Keratinocyte (primary cell): ENCODE measurements around the gene PALD1. TPM values are rescaled to one million over a fixed set of nuclear protein-coding genes. Genes with fewer than 3 reads are reported as not detected.

ENCODE experiments used
- DNase-seq: peaks from one replicate; pipeline ENCODE4 v3.0.0-alpha.2; 2011; ENCODE audit warnings: low read depth, missing footprints, low spot score
- FAIRE-seq: peaks from 2 replicates; lab custom pipeline; 2011; peaks lifted over from hg19 to GRCh38; lab: Jason Lieb, UNC
- H2AFZ ChIP-seq: 2 replicates; pipeline ENCODE4 v1.6.0; 2012; ENCODE audit warnings: low read length, control low read depth, inconsistent platforms; ENCODE audit not compliant: control insufficient read depth
- H3K27ac ChIP-seq: 2 replicates; pipeline ENCODE4 v1.5.1; 2011; ENCODE audit warnings: low read length; ENCODE audit not compliant: control insufficient read depth, insufficient read depth
- H3K27me3 ChIP-seq: 3 replicates; pipeline ENCODE4 v1.6.0; 2011; ENCODE audit warnings: low read length; ENCODE audit not compliant: control insufficient read depth, insufficient read depth; ENCODE audit errors: extremely low read depth
- H3K36me3 ChIP-seq, 2 experiments: 2 replicates in 1 of 2; 3 replicates in 1 of 2; pipeline ENCODE4 v1.5.1; 2011; ENCODE audit warnings: low read length in 2 of 2, mild to moderate bottlenecking in 1 of 2; ENCODE audit not compliant: control insufficient read depth in 2 of 2, insufficient read depth in 2 of 2; ENCODE audit errors: extremely low read depth in 1 of 2
- H3K4me1 ChIP-seq: 3 replicates; pipeline ENCODE4 v1.5.1; 2011; ENCODE audit warnings: low read length; ENCODE audit not compliant: control insufficient read depth, insufficient read depth; ENCODE audit errors: extremely low read depth
- H3K4me2 ChIP-seq: 3 replicates; pipeline ENCODE4 v1.6.0; 2011; ENCODE audit warnings: low read depth, low read length; ENCODE audit not compliant: control insufficient read depth, insufficient read depth; ENCODE audit errors: extremely low read depth
- H3K4me3 ChIP-seq, 3 experiments: fragments of 200-600 bp in 1 of 3; sonication (generic) in 1 of 3; 2 replicates in 2 of 3; 3 replicates in 1 of 3; pipeline ENCODE4 v1.5.1; 2011 to 2016; ENCODE audit warnings: low read length in 3 of 3, mild to moderate bottlenecking in 3 of 3, control low read depth in 2 of 3, inconsistent platforms in 1 of 3, low read depth in 1 of 3, mixed read lengths in 1 of 3, mixed run types in 1 of 3, moderate library complexity in 1 of 3; ENCODE audit not compliant: control insufficient read depth in 2 of 3, insufficient read depth in 2 of 3; ENCODE audit errors: extremely low read depth in 1 of 3
- H3K79me2 ChIP-seq: 2 replicates; pipeline ENCODE4 v1.6.0; 2012; ENCODE audit warnings: low read length; ENCODE audit not compliant: control insufficient read depth, insufficient read depth
- H3K9ac ChIP-seq: 3 replicates; pipeline ENCODE4 v1.6.0; 2011; ENCODE audit warnings: low read length; ENCODE audit not compliant: control insufficient read depth, insufficient read depth; ENCODE audit errors: extremely low read depth
- H3K9me1 ChIP-seq: 3 replicates; pipeline ENCODE4 v1.6.0; 2011; ENCODE audit warnings: low read length; ENCODE audit not compliant: control insufficient read depth, insufficient read depth; ENCODE audit errors: extremely low read depth
- H3K9me3 ChIP-seq: 2 replicates; pipeline ENCODE4 v1.5.1; 2012; ENCODE audit warnings: low read depth, low read length; ENCODE audit not compliant: control insufficient read depth
- H4K20me1 ChIP-seq: 3 replicates; pipeline ENCODE4 v1.6.0; 2011; ENCODE audit warnings: low read length; ENCODE audit not compliant: control insufficient read depth, insufficient read depth; ENCODE audit errors: extremely low read depth
- EZH2 ChIP-seq: IDR thresholded peaks from one replicate; pipeline ENCODE4 v1.6.1; 2012; ENCODE audit warnings: inconsistent platforms, mild to moderate bottlenecking, low read length, moderate library complexity
- dilution Hi-C: fragments of 300-500 bp; cut with MboI; formaldehyde crosslinking; loops from one replicate; pipeline ENCODE4 v1.7.0; 2020; ENCODE audit warnings: low sequenced_read_pairs; ENCODE audit not compliant: extremely low pct_ligation_motif_present
- polyA minus RNA-seq, 3 experiments: library from RNA; depleted of rRNA, polyadenylated mRNA; stranded (reverse); fragments of >200 nt; gene quantifications; 1 replicate in 1 of 3; 2 replicates in 1 of 3; 3 replicates in 1 of 3; pipeline ENCODE4 v1.2.3, GENCODE V29; 2011
- polyA plus RNA-seq, 5 experiments: library from polyadenylated mRNA; depleted of rRNA in 3 of 5; stranded (reverse) in 3 of 5; stranded (forward) in 1 of 5; unstranded in 1 of 5; fragments of >200 nt; gene quantifications; 1 replicate in 1 of 5; 2 replicates in 3 of 5; 3 replicates in 1 of 5; pipeline versions ENCODE4 v1.2.1 to v1.2.3, GENCODE V29; 2011 to 2012; ENCODE audit warnings: missing spikeins in 2 of 5, low read depth in 1 of 5, low replicate concordance in 1 of 5
- TF ChIP-seq, protein P1 (sequence below), 3 experiments: IDR thresholded peaks in 1 of 3; conservative IDR thresholded peaks in 1 of 3; optimal IDR thresholded peaks in 1 of 3; 2 replicates in 2 of 3; 3 replicates in 1 of 3; pipeline versions ENCODE3 to v1.5.1; 2011; ENCODE audit warnings: low read length in 3 of 3, mild to moderate bottlenecking in 3 of 3, moderate library complexity in 2 of 3, control low read depth in 1 of 3, inconsistent platforms in 1 of 3; ENCODE audit not compliant: insufficient read depth in 2 of 3; ENCODE audit errors: extremely low read depth in 1 of 3

Gene PALD1
- 0.72 to 1.4 TPM (median 0.83 TPM) in 3 replicates for polyA plus RNA-seq
- 0.39 TPM for polyA plus RNA-seq (2011; ENCODE audit: low read depth)
- polyA plus RNA-seq (2011; cell fraction: cytosol; rRNA removed): 0.50 and 0.96 TPM in 2 replicates
- 2.0 and 2.1 TPM in 2 replicates for polyA plus RNA-seq (2011; cell fraction: nucleus; rRNA removed)
- polyA plus RNA-seq (2012; ENCODE audit: low replicate concordance): 1.2 and 1.6 TPM in 2 replicates
- polyA minus RNA-seq: 0.53 to 1.0 TPM (median 0.77 TPM) in 3 replicates
- polyA minus RNA-seq (2011; cell fraction: cytosol; rRNA and poly(A)+ RNA removed): 2.1 TPM
- polyA minus RNA-seq (2011; cell fraction: nucleus; rRNA and poly(A)+ RNA removed): 1.5 and 2.1 TPM in 2 replicates

DNA sequence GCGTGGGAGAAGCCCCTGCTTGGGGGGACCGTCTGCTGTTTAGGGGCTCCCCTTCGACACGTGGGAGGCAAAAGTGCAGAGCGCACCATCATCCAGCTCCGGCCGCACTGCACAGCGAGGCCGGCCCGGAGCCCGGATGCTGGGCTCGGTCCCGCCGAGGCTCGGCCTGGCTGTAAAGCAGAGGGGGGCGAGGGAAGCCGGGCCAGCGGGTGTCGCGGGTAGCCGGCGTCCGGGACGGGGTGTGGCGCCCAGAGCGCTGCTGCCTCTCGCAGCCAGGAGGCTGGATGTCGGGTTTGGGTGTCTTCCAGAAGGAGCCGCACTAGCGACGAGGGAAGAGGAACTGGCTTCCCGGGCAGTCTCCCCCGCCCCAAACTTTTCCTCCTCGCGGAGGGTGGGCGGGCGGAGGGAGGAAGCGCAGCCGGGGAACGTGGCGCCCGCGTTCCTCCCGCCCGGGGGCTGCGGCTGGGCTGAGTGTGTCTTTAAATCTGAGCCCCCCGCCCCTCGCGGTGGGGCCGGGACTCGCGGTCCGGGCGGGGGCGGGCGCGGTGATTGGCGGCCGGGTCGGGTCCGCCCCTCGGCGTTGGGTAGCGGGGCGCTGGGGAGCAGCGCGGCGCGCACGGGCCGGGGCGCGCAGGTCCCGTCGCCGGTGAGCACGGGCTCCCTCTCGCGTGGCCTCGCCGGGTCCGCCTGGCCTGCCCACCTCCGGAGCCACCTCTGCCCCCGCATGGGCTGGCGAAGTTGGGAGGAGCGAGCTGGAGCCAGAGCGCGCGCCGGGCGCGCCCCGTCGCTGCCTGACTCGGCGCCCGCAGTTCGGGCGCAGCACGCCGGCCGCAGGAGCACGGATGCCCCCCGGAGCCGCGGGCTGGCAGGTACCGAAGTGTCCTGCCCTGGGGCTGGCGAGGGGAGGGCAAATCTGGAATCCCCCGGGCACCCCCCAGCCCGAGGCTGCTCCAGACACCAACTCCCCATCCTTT, at the start of gene PALD1:
Gene PALD1, plus strand, starts transcription at position 577 of the 974 bp plus-strand sequence. CDS start 47,185 bp downstream, outside the sequence.
- H3K36me3 ChIP-seq: no peaks in the 10 kb centered on the region

DNA sequence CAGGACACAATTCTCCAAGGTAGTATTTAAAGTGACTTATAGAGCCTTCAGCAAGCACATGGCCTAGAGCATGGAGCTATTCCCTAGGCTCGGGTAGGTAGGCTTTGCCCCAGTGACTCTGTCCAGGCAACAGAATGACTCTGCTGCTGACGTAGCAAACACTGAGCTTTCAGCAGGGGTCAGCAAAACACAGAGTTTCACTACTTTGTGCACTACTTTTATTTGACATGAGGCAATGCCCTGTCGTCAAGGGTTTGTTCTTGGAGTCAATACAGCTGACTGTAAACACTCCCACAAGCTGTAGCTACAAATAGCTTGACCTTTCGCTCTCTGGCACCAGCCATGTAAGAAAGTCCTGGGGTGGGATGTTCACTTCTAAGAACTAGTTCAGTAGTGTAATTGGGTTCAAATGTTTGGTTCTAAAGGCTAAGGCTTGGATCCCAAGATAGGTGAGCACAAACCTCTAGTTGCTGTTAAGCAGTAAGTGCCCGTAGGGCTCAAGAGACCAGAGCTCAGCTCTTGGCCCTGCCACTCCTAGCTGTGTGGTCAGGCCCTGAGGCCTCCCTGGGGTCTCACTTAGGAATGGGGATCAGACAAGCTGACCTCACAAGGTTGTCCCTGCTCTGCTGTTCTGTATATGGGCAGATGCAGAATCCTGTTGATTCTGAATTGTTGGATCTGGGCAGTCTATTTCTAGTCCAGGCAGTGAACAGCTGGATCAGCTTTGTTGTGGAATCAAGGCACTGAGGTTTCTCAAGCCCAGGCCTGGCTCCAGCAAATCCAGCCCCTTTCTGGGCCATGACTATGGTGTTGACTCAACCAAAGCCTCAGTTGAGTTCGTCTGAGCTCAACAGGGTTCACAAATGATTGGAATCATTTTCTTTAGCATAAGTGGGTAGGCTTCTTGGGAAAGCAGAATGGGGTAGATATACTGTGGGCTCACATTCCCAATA, 47.8 kb upstream of the PALD1 start:
- Histone ChIP-seq H4K20me1 (no peaks in the 10 kb centered on the region), H3K4me2 (no peak overlapping the region), H3K36me3 (peaks cover 5 to 13% of the 10 kb centered on the region in 2 experiments), H3K9me3 (no peaks in the 10 kb centered on the region), H3K4me1 (no peaks in the 10 kb centered on the region), H3K79me2 (no peaks in the 10 kb centered on the region), H3K4me3 (no peak overlapping the region), H3K9ac (no peak overlapping the region), H3K9me1 (no peaks in the 10 kb centered on the region), H3K27ac (no peak overlapping the region), H3K27me3 (no peaks in the 10 kb centered on the region), H2AFZ (no peak overlapping the region)
- TF ChIP-seq, protein P1, sequence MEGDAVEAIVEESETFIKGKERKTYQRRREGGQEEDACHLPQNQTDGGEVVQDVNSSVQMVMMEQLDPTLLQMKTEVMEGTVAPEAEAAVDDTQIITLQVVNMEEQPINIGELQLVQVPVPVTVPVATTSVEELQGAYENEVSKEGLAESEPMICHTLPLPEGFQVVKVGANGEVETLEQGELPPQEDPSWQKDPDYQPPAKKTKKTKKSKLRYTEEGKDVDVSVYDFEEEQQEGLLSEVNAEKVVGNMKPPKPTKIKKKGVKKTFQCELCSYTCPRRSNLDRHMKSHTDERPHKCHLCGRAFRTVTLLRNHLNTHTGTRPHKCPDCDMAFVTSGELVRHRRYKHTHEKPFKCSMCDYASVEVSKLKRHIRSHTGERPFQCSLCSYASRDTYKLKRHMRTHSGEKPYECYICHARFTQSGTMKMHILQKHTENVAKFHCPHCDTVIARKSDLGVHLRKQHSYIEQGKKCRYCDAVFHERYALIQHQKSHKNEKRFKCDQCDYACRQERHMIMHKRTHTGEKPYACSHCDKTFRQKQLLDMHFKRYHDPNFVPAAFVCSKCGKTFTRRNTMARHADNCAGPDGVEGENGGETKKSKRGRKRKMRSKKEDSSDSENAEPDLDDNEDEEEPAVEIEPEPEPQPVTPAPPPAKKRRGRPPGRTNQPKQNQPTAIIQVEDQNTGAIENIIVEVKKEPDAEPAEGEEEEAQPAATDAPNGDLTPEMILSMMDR (optimal IDR thresholded peaks at IDR 0.05 in 1 of 3, IDR thresholded peaks at IDR 0.05 in 1 of 3, conservative IDR thresholded peaks at IDR 0.05 in 1 of 3; ENCODE audit: extremely low read depth in 1 of 3, insufficient read depth in 2 of 3, low read length in 3 of 3): peak in 1 of 3 experiments; percentile 18
- TF ChIP-seq EZH2: no peak
- peak; percentile 36 for FAIRE-seq
- dilution Hi-C loops: no loop called here
- no peak for DNase-seq

More for the DNA sequence above, at the start of gene PALD1:
- FAIRE-seq: no peak
- dilution Hi-C loops: no loop called here
- peak; percentile 34 for TF ChIP-seq EZH2
- TF ChIP-seq, protein P1 (optimal IDR thresholded peaks at IDR 0.05 in 1 of 3, IDR thresholded peaks at IDR 0.05 in 1 of 3, conservative IDR thresholded peaks at IDR 0.05 in 1 of 3; ENCODE audit: extremely low read depth in 1 of 3, insufficient read depth in 2 of 3, low read length in 3 of 3): peak in 1 of 3 experiments; percentile 24
- H3K9me3 ChIP-seq: no peaks in the 10 kb centered on the region
- peak within 1 kb of the TSS; percentile 79 for H3K4me2 ChIP-seq
- peaks cover 2% of the 10 kb centered on the region for H3K27me3 ChIP-seq
- no peak for DNase-seq
- H3K4me3 ChIP-seq: peak within 1 kb of the TSS; percentile 36 to 66 (median 61)
- H3K4me1 ChIP-seq: peaks cover 36% of the 10 kb centered on the region
- peak within 1 kb of the TSS; percentile 57 for H2AFZ ChIP-seq
- H3K9ac ChIP-seq: peak within 1 kb of the TSS; percentile 63
- H3K79me2 ChIP-seq: no peaks in the 10 kb centered on the region
- no peaks in the 10 kb centered on the region for H3K9me1 ChIP-seq
- H3K27ac ChIP-seq: no peak within 1 kb of the TSS
- peaks cover 5% of the 10 kb centered on the region for H4K20me1 ChIP-seq
